ENCODE results near the gene SETSIP. TPM values are rescaled to one million over a fixed set of nuclear protein-coding genes. Genes with fewer than 3 reads are reported as not detected.

SETSIP gene
- total RNA-seq, 1 donor from 2014 or later = not detected

- no peaks in the 10 kb centered on the region for H3K79me2 ChIP-seq (ENCODE audit: insufficient read depth, low read length)
- H3K36me3 ChIP-seq (ENCODE audit: insufficient read depth, low read length) = no peaks in the 10 kb centered on the region
- FAIRE-seq (no peak), DNase-seq (ENCODE audit: low read depth) (no peak)
- H4K20me1 ChIP-seq (ENCODE audit: insufficient read depth, low read length) = no peaks in the 10 kb centered on the region
- no peaks in the 10 kb centered on the region for H3K4me1 Mint-ChIP-seq (ENCODE audit: low read depth, unreplicated experiment)
- peaks cover 11% of the 10 kb centered on the region for H3K36me3 Mint-ChIP-seq (ENCODE audit: low read depth, unreplicated experiment)
- H3K27ac ChIP-seq (ENCODE audit: low read depth, low read length) = no peak overlapping the region
- no peak overlapping the region for H3K9ac ChIP-seq (ENCODE audit: low read length)
- peaks cover 11% of the 10 kb centered on the region for H3K9me3 Mint-ChIP-seq (ENCODE audit: unreplicated experiment)
- no peak overlapping the region for H3K4me2 ChIP-seq (ENCODE audit: low read length)
- no peak overlapping the region for H3K27ac Mint-ChIP-seq (ENCODE audit: unreplicated experiment)
- no peaks in the 10 kb centered on the region for H3K27me3 Mint-ChIP-seq (ENCODE audit: low read depth, unreplicated experiment)
- no peaks in the 10 kb centered on the region for H3K4me1 ChIP-seq (ENCODE audit: insufficient read depth, low read length)
- H3K9me3 ChIP-seq (ENCODE audit: insufficient read depth, low read depth, low read length) = peaks cover 7% of the 10 kb centered on the region
- TF ChIP-seq CTCF (IDR thresholded peaks at IDR 0.05; ENCODE audit: insufficient read depth, low read depth, low read length) = no peak
- TF ChIP-seq EZH2 (IDR thresholded peaks at IDR 0.05; ENCODE audit: insufficient read depth, low read length) = no peak
- H2AFZ ChIP-seq (ENCODE audit: low read depth, low read length) = no peak overlapping the region
- no peak overlapping the region for H3K4me3 Mint-ChIP-seq (ENCODE audit: unreplicated experiment)
- H3K27me3 ChIP-seq (ENCODE audit: insufficient read depth, low read length) = no peaks in the 10 kb centered on the region
- no peak overlapping the region for H3K4me3 ChIP-seq (ENCODE audit: insufficient read depth, low read depth, low read length)
These were observed 10.5 kb upstream of the SETSIP start for GRCh38 chr1:92085727-92086126.

DNA sequence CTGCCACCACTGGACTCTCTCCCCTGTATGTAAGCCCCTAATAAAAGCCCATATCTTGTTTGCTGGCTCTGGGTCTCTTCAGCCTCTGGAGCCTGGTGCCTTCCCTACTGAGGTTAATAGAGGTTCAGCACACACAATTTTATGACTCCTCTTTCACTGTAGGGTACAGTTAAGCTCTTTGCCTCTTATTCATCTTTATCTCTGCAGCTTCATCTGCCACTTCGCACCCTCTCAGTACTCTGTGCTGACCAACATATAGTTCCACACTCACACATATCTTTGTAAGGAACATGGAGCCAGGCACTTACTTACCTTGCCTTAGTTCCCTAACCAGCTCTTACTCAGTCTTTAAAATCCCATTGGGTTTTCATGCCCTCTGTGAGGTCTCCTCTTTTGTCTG lies 9.4 kb upstream of the SETSIP start:
- Histone ChIP-seq H3K79me2 (ENCODE audit: insufficient read depth, low read length) (no peaks in the 10 kb centered on the region), H4K20me1 (ENCODE audit: insufficient read depth, low read length) (no peaks in the 10 kb centered on the region), H3K4me1 (ENCODE audit: insufficient read depth, low read length) (no peaks in the 10 kb centered on the region), H3K36me3 (ENCODE audit: insufficient read depth, low read length) (no peaks in the 10 kb centered on the region), H3K4me2 (ENCODE audit: low read length) (no peak overlapping the region), H3K27ac (ENCODE audit: low read depth, low read length) (no peak overlapping the region), H3K4me3 (ENCODE audit: insufficient read depth, low read depth, low read length) (no peak overlapping the region), H2AFZ (ENCODE audit: low read depth, low read length) (no peak overlapping the region), H3K27me3 (ENCODE audit: insufficient read depth, low read length) (no peaks in the 10 kb centered on the region), H3K9ac (ENCODE audit: low read length) (no peak overlapping the region), H3K9me3 (ENCODE audit: insufficient read depth, low read depth, low read length) (peaks cover 7% of the 10 kb centered on the region)
- DNase-seq (ENCODE audit: low read depth) (no peak), FAIRE-seq (no peak)
- Mint-ChIP-seq H3K4me3 (ENCODE audit: unreplicated experiment) (no peak overlapping the region), H3K27ac (ENCODE audit: unreplicated experiment) (no peak overlapping the region), H3K27me3 (ENCODE audit: low read depth, unreplicated experiment) (no peaks in the 10 kb centered on the region), H3K36me3 (ENCODE audit: low read depth, unreplicated experiment) (peaks cover 11% of the 10 kb centered on the region), H3K4me1 (ENCODE audit: low read depth, unreplicated experiment) (no peaks in the 10 kb centered on the region), H3K9me3 (ENCODE audit: unreplicated experiment) (peaks cover 11% of the 10 kb centered on the region)
- TF ChIP-seq EZH2 (IDR thresholded peaks at IDR 0.05; ENCODE audit: insufficient read depth, low read length) (no peak), CTCF (IDR thresholded peaks at IDR 0.05; ENCODE audit: insufficient read depth, low read depth, low read length) (no peak)

DNA sequence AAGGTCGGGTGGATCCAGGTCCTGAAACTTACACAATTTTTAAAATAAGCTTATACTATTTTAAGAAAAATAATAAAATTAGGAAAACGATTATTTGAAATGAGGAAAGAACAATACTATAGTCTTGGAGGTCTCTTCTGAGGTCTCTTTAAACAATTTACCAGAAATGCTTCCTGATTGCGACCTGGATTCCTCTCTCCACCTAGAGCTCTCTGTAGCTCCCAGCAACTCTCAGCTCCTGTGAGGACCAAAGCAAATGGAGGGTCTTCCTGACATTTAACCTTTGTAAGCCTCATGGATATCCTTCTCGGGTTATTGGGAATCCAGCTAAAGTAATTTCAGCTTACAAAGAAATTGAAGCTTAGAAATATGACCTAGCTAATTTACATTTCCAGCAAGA lies 5.8 kb upstream of the SETSIP start:
- peaks cover 9% of the 10 kb centered on the region for H3K36me3 Mint-ChIP-seq (ENCODE audit: low read depth, unreplicated experiment)
- Histone ChIP-seq H3K4me3 (ENCODE audit: insufficient read depth, low read depth, low read length) (peak overlapping the region; percentile 84), H3K36me3 (ENCODE audit: insufficient read depth, low read length) (no peaks in the 10 kb centered on the region), H3K27me3 (ENCODE audit: insufficient read depth, low read length) (no peaks in the 10 kb centered on the region), H3K79me2 (ENCODE audit: insufficient read depth, low read length) (no peaks in the 10 kb centered on the region), H3K27ac (ENCODE audit: low read depth, low read length) (no peak overlapping the region), H3K4me1 (ENCODE audit: insufficient read depth, low read length) (no peaks in the 10 kb centered on the region), H4K20me1 (ENCODE audit: insufficient read depth, low read length) (no peaks in the 10 kb centered on the region), H3K9ac (ENCODE audit: low read length) (peak overlapping the region; percentile 75), H2AFZ (ENCODE audit: low read depth, low read length) (peak overlapping the region; percentile 94), H3K9me3 (ENCODE audit: insufficient read depth, low read depth, low read length) (peaks cover under 1% of the 10 kb centered on the region), H3K4me2 (ENCODE audit: low read length) (peak overlapping the region; percentile 89)
- no peaks in the 10 kb centered on the region for H3K4me1 Mint-ChIP-seq (ENCODE audit: low read depth, unreplicated experiment)
- H3K4me3 Mint-ChIP-seq (ENCODE audit: unreplicated experiment) = peak overlapping the region; percentile 94
- H3K27ac Mint-ChIP-seq (ENCODE audit: unreplicated experiment) = no peak overlapping the region
- H3K27me3 Mint-ChIP-seq (ENCODE audit: low read depth, unreplicated experiment) = no peaks in the 10 kb centered on the region
- TF ChIP-seq EZH2 (IDR thresholded peaks at IDR 0.05; ENCODE audit: insufficient read depth, low read length) (no peak), CTCF (IDR thresholded peaks at IDR 0.05; ENCODE audit: insufficient read depth, low read depth, low read length) (no peak)
- FAIRE-seq = no peak
- H3K9me3 Mint-ChIP-seq (ENCODE audit: unreplicated experiment) = peaks cover 11% of the 10 kb centered on the region
- no peak for DNase-seq (ENCODE audit: low read depth)
